ENCODE results near the gene PAX5.
"Not testable (repeated sequence)": the region's sequence is repeated elsewhere in the genome, so short reads cannot be mapped to it uniquely, and the experiment has no call there.

DNA sequence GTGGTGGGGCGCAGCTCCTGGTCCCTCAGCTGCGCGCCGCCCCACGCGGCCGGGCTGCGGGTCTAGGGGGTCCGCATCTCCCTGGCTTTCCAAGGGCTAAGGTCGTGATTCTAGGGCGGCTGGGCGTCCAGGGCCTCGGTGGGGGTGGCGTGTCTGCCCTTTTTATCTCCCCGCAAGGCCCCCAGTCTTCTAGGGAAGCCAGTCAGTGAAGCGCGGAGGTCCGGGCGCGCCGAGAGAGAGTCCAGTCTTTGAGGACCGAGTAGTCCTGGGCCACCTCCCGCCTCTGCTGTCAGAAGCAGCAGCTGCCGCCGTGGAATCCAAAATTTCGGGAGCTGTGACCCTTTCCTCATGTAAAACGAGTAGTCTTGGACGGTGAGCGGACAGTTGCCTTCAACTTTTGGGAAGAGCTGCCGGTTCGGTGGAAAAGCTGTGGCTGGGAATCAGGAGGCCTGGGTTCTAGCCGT, 46.1 kb upstream of the PAX5 start:
- TF ChIP-seq, protein P1, sequence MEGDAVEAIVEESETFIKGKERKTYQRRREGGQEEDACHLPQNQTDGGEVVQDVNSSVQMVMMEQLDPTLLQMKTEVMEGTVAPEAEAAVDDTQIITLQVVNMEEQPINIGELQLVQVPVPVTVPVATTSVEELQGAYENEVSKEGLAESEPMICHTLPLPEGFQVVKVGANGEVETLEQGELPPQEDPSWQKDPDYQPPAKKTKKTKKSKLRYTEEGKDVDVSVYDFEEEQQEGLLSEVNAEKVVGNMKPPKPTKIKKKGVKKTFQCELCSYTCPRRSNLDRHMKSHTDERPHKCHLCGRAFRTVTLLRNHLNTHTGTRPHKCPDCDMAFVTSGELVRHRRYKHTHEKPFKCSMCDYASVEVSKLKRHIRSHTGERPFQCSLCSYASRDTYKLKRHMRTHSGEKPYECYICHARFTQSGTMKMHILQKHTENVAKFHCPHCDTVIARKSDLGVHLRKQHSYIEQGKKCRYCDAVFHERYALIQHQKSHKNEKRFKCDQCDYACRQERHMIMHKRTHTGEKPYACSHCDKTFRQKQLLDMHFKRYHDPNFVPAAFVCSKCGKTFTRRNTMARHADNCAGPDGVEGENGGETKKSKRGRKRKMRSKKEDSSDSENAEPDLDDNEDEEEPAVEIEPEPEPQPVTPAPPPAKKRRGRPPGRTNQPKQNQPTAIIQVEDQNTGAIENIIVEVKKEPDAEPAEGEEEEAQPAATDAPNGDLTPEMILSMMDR (IDR thresholded peaks at IDR 0.05; ENCODE audit: borderline replicate concordance, extremely low read depth, low read length, poor library complexity, severe bottlenecking) = not testable (repeated sequence)
- TF ChIP-seq EZH2 (IDR thresholded peaks at IDR 0.05; ENCODE audit: borderline replicate concordance, low read depth, low read length, severe bottlenecking) = not testable (repeated sequence)
